ENCODE data around the gene CIB4.

- no peak for TF ChIP-seq POLR2A (IDR thresholded peaks at IDR 0.05)
- TF ChIP-seq CTCF (IDR thresholded peaks at IDR 0.05): no peak
Measured at GRCh38 chr2:26591619-26592505, 49.3 kb downstream of the CIB4 start.
